Non-pigmented ciliary epithelial cell (primary cell): ENCODE data around the gene EPAS1.

Source experiments
- DNase-seq: peaks from one replicate; pipeline ENCODE4 v3.0.0-alpha.2; 2010; ENCODE audit warnings: low read depth

EPAS1 gene

DNA sequence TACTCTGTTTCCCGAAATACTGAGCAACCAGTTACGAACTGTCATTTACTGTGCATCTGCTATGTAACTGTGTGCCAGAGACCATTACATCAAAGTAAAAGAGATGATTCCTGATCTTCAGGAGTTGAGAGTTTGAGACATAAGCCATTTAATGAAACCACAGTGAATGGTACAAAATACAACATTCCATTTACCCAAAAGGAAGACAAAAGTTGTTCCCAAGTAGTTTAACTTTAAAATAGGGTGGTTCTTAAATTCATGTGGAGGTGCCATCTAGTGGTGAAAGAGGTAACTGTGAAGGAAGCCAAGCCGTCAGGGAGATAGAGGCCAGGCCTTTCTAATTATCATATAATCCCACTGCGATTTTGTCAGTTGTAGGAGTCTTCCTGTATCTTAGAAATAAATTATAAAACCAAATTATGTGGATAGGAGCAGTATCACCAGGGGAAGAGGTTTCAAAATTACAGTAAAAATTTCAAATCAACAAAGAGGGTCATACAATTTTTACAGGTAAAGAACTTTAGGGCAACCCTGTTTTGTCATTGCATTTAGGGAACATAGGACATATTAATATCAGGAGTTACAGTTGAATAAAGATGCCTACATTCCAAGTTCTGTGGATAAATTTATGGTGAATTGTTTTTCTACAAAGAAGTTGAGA, 67.7 kb downstream of the EPAS1 start:
- DNase-seq = no peak

DNA sequence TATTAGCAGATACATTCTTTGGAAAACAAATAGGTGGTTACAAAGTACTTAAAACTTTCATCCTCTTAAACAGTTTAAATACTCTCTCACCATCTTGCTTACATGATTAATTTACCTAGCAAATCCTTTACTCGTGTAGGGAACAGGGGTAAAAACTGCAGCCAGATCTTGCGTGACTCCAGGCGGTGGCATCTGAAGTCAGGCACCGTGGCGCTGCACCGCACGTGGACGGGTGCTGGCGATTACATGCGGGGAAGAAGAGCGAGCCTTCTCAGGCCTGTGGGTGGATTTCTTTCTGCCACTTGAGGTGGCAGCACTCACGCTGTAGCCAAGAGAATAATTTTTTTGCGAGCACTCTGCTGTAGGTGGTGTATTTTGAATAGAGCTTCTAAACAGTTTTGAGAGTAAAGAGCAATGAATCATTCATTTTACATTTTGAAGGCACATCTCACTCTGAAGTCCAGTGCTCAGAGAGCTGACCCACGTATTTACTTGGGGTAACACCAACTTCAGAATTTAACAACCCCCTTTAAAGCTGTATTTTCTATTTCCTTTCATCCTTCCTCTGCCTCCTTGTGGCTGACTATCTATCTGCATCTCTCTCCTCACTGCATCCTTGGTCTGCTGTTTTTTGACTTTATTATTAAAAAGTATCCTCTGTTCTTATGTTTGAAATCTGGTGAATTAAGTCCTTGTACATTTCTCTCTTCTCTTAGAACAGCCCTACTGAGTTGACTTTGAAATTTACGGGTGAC, 68.9 kb downstream of the EPAS1 start:
- no peak for DNase-seq

DNA sequence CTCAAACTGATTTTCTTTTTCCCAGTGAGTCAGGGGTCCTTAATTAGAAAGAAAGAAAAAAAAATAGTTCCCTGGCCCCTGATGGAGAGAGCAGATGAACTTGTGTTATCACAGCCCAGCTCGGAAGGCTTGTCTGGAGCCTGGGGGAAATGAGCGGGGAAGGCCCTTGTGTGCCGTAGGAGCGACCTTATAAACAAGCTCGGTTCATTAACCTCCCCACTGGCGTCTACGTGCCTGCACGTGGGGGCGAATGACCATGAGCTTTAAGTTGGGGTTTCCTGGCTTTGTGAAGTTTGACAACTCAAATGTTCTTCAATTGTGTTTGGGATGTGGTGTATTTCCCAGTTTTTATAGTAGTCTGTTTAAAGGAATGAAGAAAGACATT, 69.5 kb downstream of the EPAS1 start:
- no peak for DNase-seq

DNA sequence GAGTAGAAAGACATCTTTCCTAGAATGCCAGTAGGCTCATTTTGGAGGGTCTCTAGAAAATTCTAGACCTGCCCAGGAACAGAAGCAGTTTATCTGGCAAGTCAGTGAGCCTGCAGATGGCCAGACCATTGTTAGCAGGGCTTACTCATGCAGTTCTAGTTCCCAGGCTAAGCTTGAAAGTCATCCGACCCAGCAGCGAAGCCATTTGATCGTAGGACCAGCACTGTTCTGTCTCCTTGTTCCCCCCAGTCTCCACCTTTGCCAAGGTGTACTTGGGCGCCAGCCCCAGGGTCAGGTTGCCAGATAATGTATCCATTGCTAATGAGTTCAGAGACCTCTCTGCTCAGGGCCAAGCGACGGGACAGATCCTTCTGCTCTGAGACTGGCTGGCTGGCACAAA, 70.1 kb downstream of the EPAS1 start:
- no peak for DNase-seq

DNA sequence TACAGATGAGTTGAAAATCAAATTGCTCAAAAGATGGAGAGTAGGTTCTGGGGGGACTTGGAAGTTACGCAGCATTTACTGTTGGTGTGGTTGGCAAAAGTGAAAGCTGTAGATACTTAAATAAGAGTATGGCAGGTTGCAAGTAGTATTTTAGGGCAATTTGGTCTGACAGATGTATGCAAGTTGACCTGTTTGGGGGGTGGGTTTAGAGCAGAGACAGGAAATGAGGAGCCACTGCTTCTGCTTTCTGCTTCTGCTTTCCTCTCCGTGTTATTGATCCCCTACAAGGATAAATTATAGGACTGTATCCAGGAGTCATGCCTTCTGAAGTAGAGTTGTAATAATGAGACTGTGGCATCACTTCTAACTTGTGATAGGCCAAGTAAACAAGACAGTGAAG, 71.2 kb downstream of the EPAS1 start:
- no peak for DNase-seq

DNA sequence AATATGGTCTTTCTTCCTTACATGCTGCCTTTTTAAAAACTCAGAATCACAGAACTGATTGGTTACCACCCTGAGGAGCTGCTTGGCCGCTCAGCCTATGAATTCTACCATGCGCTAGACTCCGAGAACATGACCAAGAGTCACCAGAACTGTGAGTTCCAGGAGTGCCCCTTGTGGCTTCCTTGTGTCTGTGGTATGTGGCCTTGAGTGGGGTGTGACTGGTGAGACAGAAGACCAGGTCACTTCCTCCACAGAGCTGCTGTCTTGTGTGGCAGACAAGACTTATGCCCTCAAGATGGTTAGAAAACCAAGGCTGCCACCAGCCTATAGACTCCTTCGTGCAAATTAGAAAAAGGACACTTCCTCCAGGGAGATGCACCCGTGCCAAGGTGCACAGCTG, 72.6 kb downstream of the EPAS1 start:
- DNase-seq = no peak

DNA sequence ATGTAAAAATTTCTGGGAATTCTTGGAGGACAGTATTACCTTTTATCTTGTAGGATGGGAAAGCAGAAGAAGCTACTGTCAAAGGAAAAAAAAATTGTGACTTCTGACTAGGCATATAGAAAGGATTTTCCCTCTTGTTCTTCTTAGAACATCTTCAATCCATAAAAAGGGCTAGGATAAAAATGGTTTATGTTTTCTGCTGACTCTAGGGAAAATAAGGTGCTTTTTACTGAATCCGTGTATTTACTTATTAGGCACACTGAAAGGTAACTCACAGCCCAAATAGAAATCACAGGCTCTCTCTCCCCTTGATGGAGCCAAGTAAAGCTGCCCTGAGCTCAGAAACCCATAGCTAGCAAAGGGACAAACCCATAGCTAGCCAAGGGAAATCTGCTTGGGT, 74.6 kb downstream of the EPAS1 start:
- DNase-seq = no peak

DNA sequence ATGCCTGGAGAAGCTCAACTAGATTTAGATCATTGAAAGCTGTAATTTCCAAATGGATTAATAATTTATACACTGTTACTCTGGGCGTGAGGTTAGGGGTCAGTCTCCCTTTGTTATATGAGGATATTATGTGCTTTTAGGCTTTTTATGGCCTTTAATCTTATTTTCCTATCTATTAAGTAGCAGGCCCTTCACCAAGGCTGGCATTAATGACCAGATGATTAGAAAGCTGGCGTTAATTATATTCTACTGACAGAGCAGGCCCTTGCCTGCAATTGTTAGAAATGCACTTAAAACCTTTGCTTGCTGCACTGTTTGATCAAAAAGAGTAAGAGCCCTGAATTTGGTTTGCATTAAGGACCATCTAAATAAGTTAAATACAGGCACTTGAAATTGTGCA, 75.3 kb downstream of the EPAS1 start:
- no peak for DNase-seq

DNA sequence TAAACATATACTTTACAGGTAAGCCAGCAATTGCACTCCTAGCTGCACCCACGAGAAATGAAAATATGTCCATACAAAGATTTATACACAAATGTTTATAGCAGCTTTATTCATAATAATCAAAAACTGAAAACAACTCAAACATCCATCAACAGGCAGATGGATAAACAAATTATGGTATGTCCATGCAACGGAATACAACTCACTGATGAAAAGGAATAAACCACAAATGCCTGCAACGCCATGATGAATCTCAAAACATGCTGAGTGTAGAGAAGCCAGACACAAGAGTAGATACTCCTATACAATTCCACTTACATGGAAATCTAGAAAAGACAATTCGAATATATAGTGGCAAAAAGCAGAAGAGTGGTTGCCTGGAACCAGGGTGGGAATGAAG, 76.0 kb downstream of the EPAS1 start:
- no peak for DNase-seq

DNA sequence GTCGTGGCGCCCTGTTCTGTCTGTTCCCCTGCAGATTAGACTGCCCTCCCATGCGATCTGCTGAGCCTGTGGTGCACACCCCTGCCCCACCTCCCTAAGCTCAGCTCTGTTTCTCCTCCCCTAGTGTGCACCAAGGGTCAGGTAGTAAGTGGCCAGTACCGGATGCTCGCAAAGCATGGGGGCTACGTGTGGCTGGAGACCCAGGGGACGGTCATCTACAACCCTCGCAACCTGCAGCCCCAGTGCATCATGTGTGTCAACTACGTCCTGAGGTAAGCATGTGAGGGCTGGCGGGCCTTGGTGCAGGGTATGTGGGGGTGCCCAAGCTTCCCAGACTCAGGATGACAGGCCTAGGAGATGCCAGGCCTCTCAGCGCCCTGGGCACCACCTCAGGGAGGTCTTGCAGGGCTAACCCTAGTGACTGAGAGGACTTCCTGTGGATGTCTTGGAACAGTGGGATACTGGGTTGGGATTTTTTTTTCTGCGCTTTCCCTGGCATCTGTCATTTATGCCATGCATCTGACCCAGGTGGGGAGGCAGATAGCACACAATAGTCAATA, 78.4 kb downstream of the EPAS1 start:
- DNase-seq = no peak

DNA sequence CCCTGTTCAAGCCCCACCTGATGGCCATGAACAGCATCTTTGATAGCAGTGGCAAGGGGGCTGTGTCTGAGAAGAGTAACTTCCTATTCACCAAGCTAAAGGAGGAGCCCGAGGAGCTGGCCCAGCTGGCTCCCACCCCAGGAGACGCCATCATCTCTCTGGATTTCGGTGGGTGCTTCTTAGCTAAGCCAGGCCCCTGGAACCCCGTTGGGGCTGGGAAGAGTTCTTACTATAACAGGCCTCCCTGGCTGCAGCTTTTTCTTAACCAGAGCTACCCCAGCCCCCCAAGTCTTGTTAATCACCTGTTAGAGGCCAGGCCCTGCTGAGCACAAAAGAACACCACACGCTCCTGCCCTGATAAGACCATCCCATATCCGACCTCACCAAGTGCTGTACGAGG, 79.4 kb downstream of the EPAS1 start:
- DNase-seq = no peak

DNA sequence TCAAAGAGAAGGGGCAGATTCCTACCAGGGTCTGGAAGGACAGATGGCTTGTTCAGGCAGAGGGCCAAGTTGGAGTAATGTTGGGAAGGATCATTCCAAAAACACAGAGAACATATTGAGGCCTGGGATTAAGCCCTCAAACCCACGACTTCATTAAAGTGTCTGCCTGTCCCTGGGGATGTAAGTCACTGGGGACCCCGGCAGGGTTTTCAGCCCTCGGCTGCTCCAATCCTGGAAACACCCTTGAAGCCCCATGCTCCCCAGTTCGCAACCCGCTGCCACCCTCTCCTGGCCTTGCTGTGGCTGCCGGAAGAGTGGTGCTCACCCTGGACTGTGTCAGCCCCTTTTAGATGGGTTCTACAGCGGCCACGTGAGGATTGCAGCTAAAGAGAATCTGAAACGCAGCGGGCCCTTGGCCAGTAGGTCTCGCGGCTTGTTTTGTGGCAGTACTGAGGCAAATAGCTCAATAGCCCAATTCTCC, 79.9 kb downstream of the EPAS1 start:
- no peak for DNase-seq

DNA sequence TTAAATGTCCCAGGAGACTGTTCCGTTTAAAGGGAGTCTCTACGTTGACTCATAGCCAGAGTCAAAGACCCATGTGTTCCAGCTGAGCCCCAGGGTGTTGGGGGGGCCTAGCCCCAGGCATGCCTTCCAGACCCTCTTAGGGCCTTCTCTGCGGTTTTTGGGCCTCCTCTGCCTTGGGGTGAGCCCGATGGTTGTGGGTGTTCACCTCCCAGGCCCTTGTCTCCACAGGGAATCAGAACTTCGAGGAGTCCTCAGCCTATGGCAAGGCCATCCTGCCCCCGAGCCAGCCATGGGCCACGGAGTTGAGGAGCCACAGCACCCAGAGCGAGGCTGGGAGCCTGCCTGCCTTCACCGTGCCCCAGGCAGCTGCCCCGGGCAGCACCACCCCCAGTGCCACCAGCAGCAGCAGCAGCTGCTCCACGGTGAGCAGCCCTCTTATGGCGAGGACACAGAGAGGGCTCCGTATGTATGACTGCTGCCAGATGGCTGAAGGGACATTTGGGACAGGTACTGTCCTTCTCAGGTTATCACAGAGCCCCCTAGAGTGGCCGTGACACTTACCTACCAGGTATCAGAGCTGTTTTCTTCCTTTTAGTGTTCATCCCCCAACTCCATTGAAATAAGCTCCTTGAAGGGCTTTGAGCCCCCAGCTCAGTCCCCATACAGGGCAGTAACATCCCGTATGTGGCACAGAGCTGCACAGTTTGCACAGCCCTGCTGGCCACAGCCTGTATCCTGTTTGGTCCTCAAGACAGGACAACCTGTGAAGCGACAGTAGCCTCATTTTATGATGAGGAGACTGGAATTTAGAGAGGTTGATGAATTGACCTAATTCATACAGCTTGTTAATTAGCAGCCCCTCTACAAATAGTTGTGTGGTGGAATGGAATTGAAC, 80.7 kb downstream of the EPAS1 start:
- DNase-seq = no peak

DNA sequence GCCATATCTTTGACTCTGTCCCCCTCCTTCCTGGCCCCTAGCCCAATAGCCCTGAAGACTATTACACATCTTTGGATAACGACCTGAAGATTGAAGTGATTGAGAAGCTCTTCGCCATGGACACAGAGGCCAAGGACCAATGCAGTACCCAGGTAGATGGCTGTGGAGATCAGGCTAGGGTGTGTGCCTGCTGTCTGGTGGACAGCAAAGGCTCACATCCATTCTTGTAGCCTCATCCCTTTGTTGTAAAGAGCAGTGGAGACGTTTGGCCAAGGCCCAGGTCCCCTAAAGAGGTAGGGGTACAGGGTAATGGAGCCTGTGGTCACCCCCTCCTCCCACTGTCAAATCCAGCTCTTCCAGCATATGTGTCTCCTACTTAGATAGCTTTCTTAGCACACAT, 81.4 kb downstream of the EPAS1 start:
- DNase-seq = no peak

DNA sequence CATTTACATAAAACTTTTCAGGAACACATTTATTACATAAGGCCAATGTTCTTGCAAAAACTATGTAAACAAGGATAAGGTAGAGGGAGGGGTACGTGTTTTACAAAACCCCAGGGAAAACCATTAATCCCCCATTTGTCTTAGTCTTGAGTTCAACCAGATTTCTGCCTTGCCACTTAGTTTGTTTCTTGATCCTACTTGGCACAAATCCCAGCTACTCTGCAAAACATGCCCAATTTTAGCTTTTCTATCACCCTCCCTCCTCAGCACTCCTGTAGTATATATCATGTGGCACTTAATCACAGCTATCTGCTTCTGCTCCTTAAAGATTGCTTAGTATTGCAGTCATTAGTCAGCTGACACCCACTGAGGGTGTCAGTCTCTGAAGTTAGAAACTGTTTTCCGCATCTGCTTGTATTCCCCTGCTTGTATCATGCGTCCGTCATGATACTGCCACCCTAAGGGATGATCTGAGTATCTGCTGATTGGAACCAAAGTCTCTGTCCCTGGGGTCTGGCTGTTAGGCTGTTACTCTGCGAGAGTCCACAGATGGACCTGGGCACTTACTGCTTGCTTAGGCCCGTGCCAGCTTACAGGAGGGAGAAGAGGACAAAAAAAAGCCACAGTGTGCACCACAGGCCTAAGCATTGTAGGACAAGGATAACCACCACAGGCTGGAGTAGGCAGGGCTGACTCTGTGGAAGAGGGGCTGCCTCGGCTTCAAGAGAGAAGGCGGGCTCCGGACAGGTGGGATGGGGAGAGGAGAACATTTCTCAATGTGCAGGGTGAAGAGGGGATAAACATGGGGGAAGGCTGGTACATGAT, 82.2 kb downstream of the EPAS1 start:
- DNase-seq = no peak

DNA sequence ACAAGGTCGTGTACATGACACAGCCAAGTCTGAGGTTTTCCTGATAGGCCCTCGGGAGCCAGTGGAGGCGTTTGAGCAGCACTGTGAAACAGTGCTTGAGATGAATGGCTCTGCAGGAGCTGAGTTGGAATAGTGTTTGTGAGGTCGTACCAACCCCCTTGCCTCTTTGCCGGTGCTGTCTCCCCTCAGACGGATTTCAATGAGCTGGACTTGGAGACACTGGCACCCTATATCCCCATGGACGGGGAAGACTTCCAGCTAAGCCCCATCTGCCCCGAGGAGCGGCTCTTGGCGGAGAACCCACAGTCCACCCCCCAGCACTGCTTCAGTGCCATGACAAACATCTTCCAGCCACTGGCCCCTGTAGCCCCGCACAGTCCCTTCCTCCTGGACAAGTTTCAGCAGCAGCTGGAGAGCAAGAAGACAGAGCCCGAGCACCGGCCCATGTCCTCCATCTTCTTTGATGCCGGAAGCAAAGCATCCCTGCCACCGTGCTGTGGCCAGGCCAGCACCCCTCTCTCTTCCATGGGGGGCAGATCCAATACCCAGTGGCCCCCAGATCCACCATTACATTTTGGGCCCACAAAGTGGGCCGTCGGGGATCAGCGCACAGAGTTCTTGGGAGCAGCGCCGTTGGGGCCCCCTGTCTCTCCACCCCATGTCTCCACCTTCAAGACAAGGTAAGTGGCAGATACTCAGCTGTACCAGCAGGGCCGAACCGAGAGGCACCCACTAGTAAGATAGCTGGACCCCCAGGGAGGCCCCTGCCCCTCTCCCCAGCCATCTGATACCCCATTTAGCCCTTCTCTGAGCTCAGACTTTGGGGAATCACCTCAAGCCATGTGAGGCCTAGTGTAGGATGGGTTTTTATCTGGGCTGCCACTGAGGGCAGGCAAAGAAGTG, 83.1 kb downstream of the EPAS1 start:
- DNase-seq = no peak

DNA sequence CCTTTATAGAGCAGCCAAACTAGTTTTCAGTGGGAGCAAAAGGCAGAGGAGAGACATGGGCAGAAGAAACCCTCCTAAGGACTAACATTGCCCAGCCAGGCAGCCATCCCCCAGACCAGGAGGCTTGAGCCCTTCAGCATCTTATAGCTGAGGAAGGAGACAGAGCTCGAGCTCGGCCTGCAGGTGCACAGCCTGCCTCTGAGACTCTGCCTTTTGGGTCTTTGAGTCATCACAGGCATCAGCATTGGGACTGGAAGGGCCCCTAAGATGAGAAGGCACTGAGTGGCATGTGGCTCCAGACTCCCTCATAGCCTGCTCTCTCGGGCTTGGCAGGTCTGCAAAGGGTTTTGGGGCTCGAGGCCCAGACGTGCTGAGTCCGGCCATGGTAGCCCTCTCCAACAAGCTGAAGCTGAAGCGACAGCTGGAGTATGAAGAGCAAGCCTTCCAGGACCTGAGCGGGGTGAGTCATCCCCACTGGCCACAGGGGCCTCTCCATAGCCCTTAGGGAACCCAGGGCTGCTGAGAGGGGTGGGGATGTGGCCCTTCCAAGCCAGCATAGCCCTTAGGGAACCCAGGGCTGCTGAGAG, 84.1 kb downstream of the EPAS1 start:
- no peak for DNase-seq

DNA sequence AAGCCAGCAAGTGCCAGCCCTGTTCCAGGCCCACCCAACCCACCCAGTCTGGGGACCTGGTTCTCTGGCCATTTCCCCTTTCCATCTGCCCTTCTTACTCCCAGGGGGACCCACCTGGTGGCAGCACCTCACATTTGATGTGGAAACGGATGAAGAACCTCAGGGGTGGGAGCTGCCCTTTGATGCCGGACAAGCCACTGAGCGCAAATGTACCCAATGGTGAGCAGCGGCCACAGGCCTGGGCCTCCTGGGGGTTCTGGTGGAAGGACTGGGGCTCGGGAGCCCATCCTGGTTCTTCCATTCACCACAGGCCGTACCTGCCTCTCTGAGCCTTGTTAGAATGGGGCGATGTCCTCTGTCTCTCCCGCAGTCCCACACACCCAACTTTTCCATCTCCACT, 84.7 kb downstream of the EPAS1 start:
- no peak for DNase-seq

DNA sequence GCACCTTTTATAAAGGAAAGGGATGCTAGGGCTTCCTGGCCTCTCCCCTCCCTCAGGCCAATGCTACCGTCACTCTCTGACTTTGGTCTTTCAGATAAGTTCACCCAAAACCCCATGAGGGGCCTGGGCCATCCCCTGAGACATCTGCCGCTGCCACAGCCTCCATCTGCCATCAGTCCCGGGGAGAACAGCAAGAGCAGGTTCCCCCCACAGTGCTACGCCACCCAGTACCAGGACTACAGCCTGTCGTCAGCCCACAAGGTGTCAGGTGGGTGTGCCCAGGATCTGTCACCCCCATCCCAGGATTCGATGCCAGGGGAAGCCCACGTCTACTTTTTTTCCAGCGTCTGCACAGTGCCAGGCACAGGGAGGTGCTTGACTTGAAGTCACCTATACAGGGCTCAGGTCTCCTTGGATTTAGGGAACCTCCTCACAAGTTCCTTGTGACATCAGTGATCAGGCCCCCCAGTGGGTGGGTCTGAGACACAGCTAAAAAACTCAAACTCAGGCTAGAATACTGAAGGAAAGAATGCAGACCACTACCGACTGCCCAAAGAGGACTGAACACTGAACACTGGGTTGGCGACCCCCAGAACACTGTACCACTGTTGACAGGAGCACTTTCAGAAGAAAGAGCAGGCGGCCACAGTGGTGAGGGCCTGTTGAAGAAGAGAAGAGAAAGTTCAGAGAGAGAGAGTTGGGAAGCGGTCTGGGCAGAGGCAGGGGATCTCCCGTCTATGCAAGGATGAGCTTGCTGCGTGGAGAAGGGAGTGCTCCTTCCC, 85.3 kb downstream of the EPAS1 start:
- no peak for DNase-seq

DNA sequence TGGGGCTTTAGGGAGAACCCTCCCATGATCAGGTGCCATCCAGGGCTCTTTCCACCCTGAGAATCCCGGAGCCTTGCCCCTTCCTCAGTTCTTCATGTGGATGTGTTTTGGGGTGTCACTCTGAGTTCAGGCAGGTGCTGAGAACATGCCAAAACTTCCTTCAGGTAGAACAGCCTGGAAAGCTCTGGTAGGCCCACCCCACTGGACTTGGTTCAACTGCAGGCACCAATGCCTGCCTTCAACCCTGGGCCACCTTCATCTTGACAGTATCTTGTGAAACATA, 85.8 kb downstream of the EPAS1 start:
- no peak for DNase-seq
